ENCODE measurements around the gene ARL6IP6. TPM values are rescaled to one million over a fixed set of nuclear protein-coding genes. Genes with fewer than 3 reads are reported as not detected.
"Not testable (repeated sequence)": the region's sequence is repeated elsewhere in the genome, so short reads cannot be mapped to it uniquely, and the experiment has no call there.

Gene ARL6IP6
- total and polyA plus RNA-seq, 2 experiments from 2014 or later: 18.2 to 23.2 TPM

DNA sequence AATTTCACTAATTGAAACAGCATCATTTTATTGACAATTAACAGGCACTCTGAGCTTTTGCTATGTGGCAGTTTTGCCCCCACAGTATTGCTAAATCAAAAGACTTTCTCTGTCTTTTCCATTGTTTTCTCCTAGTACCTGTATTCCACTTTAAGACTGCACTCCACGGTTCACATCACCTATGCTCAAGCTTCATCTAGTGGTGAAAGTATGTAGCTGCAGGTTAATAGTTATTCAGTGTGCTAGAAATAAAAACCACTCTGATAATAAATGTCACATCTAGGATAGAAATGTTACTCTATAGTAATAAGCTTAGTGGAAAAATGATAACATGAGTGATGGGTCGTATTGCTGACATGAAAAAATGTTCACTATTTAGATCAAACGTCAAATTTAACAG lies 24.6 kb downstream of the ARL6IP6 start:
- TF ChIP-seq, protein P1, sequence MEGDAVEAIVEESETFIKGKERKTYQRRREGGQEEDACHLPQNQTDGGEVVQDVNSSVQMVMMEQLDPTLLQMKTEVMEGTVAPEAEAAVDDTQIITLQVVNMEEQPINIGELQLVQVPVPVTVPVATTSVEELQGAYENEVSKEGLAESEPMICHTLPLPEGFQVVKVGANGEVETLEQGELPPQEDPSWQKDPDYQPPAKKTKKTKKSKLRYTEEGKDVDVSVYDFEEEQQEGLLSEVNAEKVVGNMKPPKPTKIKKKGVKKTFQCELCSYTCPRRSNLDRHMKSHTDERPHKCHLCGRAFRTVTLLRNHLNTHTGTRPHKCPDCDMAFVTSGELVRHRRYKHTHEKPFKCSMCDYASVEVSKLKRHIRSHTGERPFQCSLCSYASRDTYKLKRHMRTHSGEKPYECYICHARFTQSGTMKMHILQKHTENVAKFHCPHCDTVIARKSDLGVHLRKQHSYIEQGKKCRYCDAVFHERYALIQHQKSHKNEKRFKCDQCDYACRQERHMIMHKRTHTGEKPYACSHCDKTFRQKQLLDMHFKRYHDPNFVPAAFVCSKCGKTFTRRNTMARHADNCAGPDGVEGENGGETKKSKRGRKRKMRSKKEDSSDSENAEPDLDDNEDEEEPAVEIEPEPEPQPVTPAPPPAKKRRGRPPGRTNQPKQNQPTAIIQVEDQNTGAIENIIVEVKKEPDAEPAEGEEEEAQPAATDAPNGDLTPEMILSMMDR (IDR thresholded peaks at IDR 0.05; ENCODE audit: poor library complexity): peak; percentile 45
- no peak for TF ChIP-seq EZH2phosphoT487 (IDR thresholded peaks at IDR 0.05; ENCODE audit: low read depth, severe bottlenecking, unreplicated experiment)

DNA sequence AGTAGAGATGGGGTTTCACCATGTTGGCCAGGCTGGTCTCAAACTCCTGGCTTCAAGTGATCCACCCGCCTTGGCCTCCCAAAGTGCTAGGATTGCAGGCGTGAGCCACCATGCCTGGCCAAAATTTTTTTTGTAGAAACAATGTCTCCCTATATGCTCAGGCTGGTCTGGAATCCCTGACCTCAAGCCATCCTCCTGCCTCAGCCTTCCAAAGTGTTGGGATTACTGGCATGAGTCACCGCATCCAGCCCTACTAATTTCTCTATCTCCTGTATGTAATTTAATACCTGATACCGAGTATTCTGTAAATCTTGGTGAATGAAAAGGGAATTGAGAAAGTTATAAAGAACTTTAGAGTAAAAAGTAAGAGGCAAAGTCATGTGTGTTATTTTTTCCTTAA lies 29.3 kb downstream of the ARL6IP6 start:
- H3K4me1 ChIP-seq (ENCODE audit: insufficient read depth); H2AFZ ChIP-seq; H3K27me3 ChIP-seq; H3K79me2 ChIP-seq; DNase-seq (ENCODE audit: low spot score); H3K9me3 ChIP-seq (ENCODE audit: low read depth); H3K4me3 ChIP-seq; H3K9me2 ChIP-seq (replicated peaks; ENCODE audit: insufficient read depth); H3K36me3 ChIP-seq (replicated peaks; ENCODE audit: insufficient read depth, low read depth); H4K20me1 ChIP-seq (ENCODE audit: insufficient read depth, poor library complexity, severe bottlenecking); H3K4me2 ChIP-seq; H3K27ac ChIP-seq: not testable (repeated sequence)
- 81% methylated on average over 4 of the region's 4 CpGs for WGBS (ENCODE audit: low lambda C conversion rate, missing lambda C conversion rate)

More for the DNA sequence above, 24.6 kb downstream of the ARL6IP6 start:
- 66% methylated on average over 3 of the region's 3 CpGs for WGBS (ENCODE audit: low lambda C conversion rate, missing lambda C conversion rate)
- Histone ChIP-seq H4K20me1 (ENCODE audit: insufficient read depth, poor library complexity, severe bottlenecking) (no peaks in the 10 kb centered on the region), H3K9me3 (ENCODE audit: low read depth) (no peaks in the 10 kb centered on the region), H3K27me3 (no peaks in the 10 kb centered on the region), H3K4me3 (no peak overlapping the region), H2AFZ (no peak overlapping the region), H3K4me1 (ENCODE audit: insufficient read depth) (no peaks in the 10 kb centered on the region), H3K36me3 (replicated peaks; ENCODE audit: insufficient read depth, low read depth) (no peaks in the 10 kb centered on the region), H3K9me2 (replicated peaks; ENCODE audit: insufficient read depth) (no peaks in the 10 kb centered on the region), H3K79me2 (peaks cover 2% of the 10 kb centered on the region), H3K4me2 (no peak overlapping the region), H3K27ac (no peak overlapping the region)
- peak; percentile 25 for DNase-seq (ENCODE audit: low spot score)

DNA sequence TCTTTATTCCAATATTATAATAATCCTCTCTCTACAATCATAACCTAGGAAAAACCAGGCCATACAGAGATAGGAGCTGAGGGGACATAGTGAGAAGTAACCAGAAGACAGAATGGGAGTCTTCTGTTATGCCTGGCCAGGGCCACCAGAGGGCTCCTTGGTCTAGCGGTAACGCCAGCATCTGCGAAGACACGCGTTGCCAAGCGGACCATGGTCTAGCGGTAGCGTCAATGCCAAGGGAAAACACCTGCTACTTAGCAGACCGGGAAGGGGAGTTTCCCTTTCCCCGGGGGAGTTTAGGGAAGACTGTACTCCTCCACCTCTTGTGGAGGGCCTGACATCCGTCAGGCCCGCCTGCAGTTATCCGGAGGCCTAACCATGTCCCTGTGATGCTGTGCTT lies 36.6 kb downstream of the ARL6IP6 start:
- H3K36me3 ChIP-seq (replicated peaks; ENCODE audit: insufficient read depth, low read depth): no peaks in the 10 kb centered on the region
- no peaks in the 10 kb centered on the region for H3K79me2 ChIP-seq
- DNase-seq (ENCODE audit: low spot score): peak; percentile 29
- TF ChIP-seq EZH2phosphoT487 (IDR thresholded peaks at IDR 0.05; ENCODE audit: low read depth, severe bottlenecking, unreplicated experiment): no peak
- TF ChIP-seq, protein P1 (IDR thresholded peaks at IDR 0.05; ENCODE audit: poor library complexity): peak; percentile 38
- no peak overlapping the region for H3K4me3 ChIP-seq
- H2AFZ ChIP-seq: no peak overlapping the region
- H3K9me3 ChIP-seq (ENCODE audit: low read depth): no peaks in the 10 kb centered on the region
- no peaks in the 10 kb centered on the region for H3K9me2 ChIP-seq (replicated peaks; ENCODE audit: insufficient read depth)
- H3K27me3 ChIP-seq: no peaks in the 10 kb centered on the region
- no peaks in the 10 kb centered on the region for H3K4me1 ChIP-seq (ENCODE audit: insufficient read depth)
- no peak overlapping the region for H3K4me2 ChIP-seq
- WGBS (ENCODE audit: low lambda C conversion rate, missing lambda C conversion rate): 78% methylated on average over 13 of the region's 13 CpGs
- no peak overlapping the region for H3K27ac ChIP-seq
- H4K20me1 ChIP-seq (ENCODE audit: insufficient read depth, poor library complexity, severe bottlenecking): no peaks in the 10 kb centered on the region

DNA sequence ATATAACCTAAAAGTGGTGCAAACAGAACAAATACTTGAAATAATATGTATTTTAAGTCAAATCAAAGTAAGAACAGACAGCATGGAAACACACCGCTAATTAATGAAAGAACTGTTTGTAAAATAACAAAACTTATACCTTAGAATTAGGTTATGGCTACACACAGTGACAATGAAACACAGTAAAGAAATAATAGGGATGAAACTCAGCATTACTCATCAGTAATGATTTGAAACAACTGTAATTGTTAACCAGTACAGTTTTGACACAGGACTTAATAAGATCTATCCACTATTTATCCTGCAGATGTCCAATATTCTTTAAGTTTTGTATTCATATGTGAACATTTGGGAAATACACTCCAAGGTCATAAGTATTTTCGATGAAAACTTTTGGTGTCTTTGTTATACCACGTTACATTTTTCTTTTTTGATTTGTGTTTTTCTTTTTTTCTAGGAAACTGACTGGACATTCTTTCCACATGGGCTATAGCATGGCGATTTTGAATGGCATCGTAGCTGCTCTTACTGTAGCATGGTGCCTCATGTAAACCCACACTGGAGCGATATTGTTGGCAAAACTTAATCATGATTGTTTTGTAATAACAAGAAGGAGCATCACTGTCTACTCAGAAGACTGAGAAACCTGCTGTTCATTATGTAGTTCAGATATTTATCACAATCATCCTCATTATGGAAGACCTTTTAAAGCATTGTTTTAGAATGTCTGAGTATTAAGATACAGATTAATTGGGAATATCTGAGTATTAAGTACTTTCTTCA lies 41.1 kb downstream of the ARL6IP6 start:
- Histone ChIP-seq H3K79me2 (no peaks in the 10 kb centered on the region), H3K4me3 (no peak overlapping the region), H3K27me3 (no peaks in the 10 kb centered on the region), H3K9me3 (ENCODE audit: low read depth) (no peaks in the 10 kb centered on the region), H3K9me2 (replicated peaks; ENCODE audit: insufficient read depth) (no peaks in the 10 kb centered on the region), H3K36me3 (replicated peaks; ENCODE audit: insufficient read depth, low read depth) (no peaks in the 10 kb centered on the region), H4K20me1 (ENCODE audit: insufficient read depth, poor library complexity, severe bottlenecking) (no peaks in the 10 kb centered on the region), H3K4me1 (ENCODE audit: insufficient read depth) (no peaks in the 10 kb centered on the region), H3K4me2 (no peak overlapping the region), H2AFZ (no peak overlapping the region), H3K27ac (no peak overlapping the region)
- TF ChIP-seq EZH2 (IDR thresholded peaks at IDR 0.05; ENCODE audit: borderline replicate concordance): no peak
- TF ChIP-seq EZH2phosphoT487 (IDR thresholded peaks at IDR 0.05; ENCODE audit: low read depth, severe bottlenecking, unreplicated experiment): no peak
- TF ChIP-seq, protein P1 (IDR thresholded peaks at IDR 0.05; ENCODE audit: poor library complexity): no peak
- no peak for DNase-seq (ENCODE audit: low spot score)
- WGBS (ENCODE audit: low lambda C conversion rate, missing lambda C conversion rate): 97% methylated on average over 6 of the region's 6 CpGs

Measured in hepatocyte (in vitro differentiated cells).